Testis (tissue), 2 donors: ENCODE measurements around the gene EID1.

ENCODE experiments used
- CTCF ChIP-seq, 3 experiments: fragments of 450-650 bp in 2 of 3; fragments of 200-600 bp in 1 of 3; sonication (generic) in 1 of 3; IDR thresholded peaks; one replicate each; pipeline ENCODE4 v1.5.1; 2016 to 2019; ENCODE audit warnings: antibody characterized with exemption in 3 of 3, mild to moderate bottlenecking in 2 of 3, moderate library complexity in 1 of 3
- POLR2A ChIP-seq: fragments of 450-650 bp; IDR thresholded peaks from one replicate; pipeline ENCODE4 v1.6.1; 2017; ENCODE audit warnings: antibody characterized with exemption, mild to moderate bottlenecking, moderate library complexity

- TF ChIP-seq CTCF (IDR thresholded peaks at IDR 0.05) (no peak), POLR2A (no peak)
Measured at GRCh38 chr15:48876057-48876456, 1.9 kb upstream of the EID1 start.
